ENCODE measurements around the gene BTNL9.
"Not testable (repeated sequence)": the region's sequence is repeated elsewhere in the genome, so short reads cannot be mapped to it uniquely, and the experiment has no call there.

BTNL9 gene

DNA sequence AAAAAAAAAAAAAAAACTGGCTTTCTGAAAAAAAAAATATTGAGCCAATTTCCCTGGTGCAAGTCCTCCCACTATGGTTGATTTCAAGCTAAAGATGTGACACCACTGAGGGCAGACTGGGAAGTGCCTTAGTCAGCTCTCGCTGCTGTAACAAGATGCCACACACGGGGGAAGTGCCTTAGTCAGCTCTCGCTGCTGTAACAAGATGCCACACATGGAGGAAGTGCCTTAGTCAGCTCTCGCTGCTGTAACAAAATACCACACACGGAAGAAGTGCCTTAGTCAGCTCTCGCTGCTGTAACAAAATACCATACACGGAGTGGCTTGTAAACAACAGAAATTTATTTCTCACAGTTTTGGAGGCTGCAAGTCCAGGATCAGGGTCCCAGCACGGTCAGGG, 23.4 kb downstream of the BTNL9 start:
- DNase-seq = no peak

DNA sequence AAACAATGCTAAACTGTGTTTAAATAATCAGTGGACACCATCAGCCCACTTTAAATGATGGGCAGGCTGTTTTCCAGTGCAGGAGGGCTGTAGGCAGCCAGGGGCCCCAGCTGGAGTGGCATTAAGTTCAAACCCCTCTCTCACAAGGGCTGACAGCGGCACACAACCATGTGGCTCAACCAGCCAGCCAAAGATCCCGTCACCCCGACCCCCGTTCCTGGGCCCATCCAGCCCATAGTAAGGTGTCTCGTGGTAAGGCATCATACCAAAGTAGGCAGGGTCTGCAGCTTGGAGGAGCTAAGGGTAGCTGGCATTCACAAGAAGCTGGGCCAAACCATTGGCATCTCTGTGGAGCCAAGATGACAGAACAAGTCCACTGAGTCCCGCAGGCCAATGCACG, 24.9 kb downstream of the BTNL9 start:
- no peak for DNase-seq

DNA sequence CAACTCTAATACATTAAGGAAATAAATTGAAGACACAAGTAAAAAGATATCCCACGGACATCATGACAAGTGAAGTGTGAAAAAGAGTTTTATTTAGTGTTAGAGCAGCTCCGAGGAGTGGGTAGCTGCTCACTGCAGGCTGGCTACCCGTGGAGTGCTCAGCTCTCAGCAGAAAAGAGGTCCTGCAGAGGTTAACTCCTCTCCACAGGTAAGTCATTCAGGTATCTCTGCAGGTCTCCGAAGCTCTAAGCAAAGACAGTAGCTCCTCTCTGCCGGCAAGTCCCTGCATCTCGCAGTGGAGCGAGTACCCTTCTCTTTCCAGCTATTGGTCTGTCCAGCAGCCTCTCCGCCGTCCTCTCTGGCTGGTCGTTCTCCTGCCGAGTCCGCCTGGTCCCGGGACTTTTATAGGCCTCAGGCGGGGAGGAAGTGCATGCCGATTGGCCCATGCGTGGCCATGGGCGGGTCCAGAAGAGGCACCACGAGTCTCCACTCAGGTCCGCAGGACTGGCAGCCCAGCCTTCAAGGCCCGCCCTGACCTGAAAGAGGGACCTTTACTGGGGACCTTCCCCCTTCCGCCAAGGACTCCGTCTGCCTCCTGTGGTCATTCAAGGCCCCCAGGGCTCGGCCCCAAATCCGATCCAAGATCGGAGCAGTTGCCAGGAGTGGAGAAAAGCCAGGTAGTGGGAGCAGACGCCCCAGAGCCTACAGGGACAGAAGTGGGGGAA, 29.9 kb downstream of the BTNL9 start:
- DNase-seq = no peak

DNA sequence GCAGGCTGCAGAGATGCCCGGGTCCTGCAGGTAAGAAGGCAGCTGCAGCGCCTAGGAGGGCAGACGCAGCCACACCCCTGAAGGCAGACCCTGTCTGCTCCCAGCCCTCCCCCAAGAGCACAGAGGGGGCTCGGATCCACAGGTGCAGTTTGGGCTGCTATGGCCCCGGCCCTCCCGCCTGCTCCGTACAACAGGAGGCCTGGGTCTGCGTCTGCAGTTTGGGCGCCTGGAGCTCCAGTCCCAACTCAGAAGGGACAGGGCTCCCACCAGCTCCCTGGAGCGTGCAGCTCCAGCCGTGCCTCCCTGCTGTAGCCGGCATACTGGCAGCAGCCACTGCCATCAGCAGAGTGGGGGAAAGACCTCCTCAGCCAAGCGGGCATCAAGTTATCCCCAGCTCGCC, 30.5 kb downstream of the BTNL9 start:
- DNase-seq = no peak

DNA sequence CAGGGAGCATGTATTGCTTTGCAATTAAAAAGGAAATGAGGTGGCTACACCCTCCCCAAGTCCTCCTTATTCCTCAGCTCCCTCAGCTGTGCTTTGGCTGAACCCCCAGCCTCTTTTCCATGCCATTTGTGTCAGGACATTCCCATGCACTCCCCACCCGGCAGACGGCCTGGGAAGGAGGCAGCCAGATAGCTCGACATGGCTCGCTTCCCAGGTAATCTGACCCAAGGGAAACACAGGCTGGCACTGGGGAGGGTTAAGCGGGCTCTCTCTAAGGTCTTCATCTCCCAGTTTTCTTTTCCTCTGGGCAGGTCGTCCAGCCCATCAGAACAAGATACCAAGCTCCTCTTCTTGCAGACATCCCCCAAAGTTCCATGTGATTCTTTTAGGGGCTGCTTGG, 31.2 kb downstream of the BTNL9 start:
- DNase-seq = no peak

DNA sequence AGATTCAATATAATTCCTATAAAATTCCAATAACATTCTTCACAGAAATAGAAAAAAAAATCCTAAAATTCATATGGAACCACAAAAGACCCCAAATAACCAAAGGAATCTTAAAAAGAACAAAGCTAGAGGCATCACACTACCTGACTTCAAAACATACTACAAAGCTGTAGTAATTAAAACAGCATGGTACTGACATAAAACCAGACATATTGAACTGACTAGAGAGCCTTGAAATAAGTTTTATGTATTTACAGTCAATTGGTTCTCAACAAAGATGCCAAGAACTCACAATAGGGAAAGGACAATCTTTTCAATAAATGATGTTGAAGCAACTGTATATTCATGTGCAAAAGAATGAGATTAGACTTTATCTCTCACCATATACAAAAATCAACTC, 36.9 kb downstream of the BTNL9 start:
- DNase-seq = no peak

DNA sequence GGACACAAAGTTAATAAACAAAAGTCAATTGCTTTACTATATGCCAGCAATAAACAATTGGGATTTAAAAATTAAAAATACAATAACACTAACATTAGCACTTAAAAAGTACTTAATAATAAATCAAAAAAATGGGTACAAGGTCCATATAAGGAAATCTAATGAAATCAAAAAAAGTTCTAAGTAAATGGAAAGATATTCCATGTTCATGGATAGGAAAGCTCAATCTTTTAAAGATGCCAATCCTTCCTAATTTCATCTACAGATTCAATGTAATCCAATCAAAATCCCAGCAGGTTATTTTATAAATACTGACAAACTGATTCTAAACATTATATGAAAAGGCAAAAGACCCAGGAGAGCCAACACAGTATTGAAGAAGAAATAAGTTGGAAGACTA, 41.9 kb downstream of the BTNL9 start:
- no peak for DNase-seq

DNA sequence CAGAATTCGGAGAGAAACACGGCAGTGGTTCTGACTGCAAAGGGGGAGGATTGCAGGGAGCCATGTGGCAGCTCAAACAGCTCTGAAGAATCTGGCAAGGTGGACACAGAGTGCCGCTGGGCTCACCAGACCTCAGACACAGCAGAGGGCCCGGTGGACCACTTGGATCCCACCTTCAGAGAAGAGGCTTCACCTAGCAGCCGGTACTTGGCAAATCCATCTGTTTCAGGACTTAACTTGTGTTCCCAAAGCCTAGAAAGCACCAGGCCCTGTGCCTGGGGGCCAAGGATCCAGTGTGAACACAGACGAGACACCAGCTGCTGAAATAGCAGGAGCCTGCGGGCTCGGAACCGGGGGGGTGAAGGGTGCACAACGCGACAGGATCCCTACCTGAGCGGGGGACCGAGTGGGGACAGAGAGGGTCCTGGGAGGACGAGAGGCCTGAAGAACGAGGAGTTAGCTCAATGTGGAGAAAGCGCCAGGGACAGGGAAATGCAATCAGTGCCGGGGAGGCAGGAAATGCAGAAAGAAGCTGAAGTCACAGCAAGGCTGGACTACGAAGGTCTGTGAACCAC, 44.6 kb downstream of the BTNL9 start:
- DNase-seq = no peak

DNA sequence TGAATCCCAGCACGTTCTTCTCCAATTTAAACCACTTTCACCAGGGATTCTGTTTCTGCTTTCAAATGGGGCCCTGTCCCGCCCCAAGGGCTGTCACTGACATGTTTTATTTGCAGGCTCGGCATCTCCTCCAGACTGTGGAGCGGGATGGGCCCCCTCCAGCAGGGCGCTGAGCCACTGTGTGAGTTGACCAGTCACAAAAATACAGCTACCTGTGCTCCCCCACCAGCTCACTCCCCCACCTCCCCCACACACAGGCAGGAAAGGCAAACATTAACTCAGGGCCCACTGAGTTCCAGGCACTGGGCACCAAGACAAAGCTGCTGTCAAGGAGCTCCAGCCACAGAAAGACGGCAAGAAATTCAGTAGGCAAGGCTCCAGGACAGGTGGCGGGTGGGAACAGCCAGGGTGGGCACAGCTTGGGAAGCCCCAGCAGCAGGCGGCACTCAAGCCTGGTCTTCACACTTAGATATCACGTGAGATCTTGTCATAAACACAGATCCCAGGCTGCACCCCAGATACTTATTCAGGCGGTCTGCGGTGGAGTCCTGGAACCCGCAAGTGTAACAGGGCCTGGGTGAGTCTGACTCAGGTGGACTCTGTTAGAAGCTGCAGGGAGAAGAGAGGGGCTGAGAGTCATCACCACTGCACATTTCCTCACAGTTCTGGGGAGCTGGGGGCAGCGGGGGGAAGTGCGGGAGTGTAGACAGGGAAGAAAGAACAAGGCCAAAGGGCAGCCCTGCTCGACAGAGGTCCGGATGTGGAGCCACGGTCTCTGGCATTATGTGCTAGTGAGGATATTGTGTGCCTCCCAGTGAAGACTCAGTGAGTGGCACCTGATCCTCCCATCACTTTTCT, 46.2 kb downstream of the BTNL9 start:
- no peak for DNase-seq

DNA sequence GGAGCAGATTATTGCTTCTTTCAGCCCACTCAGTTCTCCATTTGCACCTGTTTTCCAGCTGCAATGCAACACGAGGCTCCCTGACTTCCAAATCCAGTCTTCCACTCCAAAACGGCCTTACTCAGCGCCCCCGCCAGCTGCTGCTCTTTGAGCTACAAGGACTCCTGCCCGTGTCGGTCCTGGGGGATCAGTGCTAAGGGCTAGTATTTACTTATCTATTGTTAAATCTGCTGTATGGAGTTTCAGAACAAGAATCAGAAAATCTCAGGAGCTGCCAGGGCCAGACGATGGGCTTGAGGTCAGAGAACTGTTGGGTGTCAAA, 46.8 kb downstream of the BTNL9 start:
- DNase-seq = no peak

DNA sequence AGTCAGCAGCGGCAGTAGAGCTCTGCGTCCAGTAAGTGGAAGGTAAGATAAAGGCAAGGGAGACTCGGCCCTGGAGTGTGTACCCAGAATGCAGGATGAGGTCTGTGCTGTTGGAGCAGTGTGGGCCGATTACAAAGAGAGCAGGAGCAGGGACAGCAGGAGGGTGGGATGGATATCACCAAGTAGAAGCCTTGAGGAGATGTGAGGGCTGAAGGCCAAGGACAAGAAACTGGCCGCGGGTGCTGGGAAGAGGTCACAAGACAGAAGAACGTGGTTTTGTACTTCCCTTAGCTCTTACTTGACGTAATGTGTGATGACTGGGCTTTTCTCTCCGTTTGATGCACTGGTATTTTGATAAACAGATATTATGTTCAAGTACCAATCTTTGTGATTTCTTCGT, 47.2 kb downstream of the BTNL9 start:
- DNase-seq = no peak

DNA sequence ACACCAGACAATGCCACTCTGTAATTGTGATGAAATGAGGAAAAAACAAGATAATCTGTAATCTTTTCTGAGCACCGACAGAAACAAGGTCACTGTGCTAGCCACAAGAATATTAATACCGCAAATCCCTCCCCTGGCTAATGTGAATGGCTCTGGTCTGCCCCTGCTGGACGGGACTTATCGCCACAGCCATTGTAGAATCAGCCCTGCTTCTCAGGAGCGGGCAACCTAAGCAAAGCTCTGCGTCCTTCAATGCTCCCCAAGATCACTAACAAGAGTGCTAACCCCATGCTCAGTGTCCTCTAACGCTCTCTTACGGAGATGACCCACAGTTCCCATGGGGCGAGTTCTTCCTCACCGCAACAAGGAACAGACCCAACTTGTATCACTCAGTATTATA, 48.2 kb downstream of the BTNL9 start:
- DNase-seq = no peak

DNA sequence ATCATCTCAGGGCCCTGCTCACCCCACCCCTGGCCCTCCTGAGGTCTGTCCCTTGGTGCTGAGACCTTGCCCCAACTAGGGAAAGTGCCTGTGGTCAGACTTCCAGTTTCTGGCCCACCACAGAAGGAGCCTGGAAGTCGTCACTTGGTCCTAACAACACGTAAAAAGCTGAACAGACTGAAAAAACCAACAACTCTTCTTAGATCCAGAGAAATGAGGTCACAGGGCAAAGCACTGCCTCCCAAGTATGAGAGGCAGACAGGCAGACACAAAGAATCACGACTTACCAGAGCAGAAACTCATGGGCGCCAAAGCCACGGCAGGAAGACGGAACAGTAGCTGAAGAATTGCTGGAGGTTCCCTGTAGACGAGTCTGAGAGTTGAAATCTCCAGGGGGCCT, 52.4 kb downstream of the BTNL9 start:
- no peak for DNase-seq

DNA sequence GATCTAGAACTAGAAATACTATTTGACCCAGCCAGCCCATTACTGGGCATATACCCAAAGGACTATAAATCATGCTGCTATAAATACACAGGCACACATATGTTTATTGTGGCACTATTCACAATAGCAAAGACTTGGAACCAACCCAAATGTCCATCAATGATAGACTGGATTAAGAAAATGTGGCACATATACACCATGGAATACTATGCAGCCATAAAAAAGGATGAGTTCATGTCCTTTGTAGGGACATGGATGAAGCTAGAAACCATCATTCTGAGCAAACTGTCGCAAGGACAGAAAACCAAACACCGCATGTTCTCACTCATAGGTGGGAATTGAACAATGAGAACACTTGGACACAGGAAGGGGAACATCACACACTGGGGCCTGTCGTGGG, 55.1 kb downstream of the BTNL9 start:
- not testable (repeated sequence) for DNase-seq

DNA sequence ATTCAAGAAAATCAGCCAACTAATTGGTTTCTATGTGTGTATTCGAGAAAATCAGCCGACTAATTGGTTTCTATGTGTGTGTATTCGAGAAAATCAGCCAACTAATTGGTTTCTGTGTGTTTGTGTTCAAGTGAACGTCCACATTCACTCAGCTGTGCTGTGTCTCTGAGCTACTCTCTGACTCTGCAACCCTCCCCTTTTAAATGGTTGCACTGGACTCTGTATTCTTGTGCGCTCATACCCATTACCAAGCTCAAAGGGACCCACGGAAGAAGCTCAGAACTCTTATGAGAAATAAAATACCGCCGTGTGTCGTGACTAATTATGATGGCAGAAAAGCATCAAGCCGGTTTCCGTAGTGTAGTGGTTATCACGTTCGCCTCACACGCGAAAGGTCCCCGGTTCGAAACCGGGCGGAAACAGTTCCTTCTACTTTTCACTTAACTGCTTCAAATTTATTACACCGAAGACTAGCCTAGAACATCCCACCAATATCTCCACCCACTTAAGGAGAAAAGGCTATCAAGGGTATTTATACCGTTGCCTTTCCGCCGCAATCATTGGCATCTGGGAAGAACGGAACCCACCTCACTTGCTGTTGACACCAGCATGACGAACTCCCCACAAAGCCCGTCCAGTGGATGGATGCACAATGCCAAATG, 56.8 kb downstream of the BTNL9 start:
- DNase-seq = not testable (repeated sequence)

DNA sequence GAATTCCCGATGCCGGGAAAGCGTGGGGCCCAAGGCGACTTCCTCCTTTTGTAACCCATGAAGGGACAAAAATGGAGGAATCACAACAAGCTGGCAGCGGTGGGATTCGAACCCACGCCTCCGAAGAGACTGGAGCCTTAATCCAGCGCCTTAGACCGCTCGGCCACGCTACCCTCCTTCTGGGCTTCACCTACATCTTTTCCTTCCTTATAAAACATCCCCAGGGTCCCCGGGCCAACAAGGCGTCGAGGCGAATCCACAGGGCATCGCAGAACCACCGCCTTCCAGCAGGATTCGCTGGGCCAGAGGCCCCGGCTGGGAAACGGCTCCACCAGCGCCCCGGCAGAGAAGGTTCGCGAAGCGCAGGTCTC, 57.3 kb downstream of the BTNL9 start:
- DNase-seq = not testable (repeated sequence)

DNA sequence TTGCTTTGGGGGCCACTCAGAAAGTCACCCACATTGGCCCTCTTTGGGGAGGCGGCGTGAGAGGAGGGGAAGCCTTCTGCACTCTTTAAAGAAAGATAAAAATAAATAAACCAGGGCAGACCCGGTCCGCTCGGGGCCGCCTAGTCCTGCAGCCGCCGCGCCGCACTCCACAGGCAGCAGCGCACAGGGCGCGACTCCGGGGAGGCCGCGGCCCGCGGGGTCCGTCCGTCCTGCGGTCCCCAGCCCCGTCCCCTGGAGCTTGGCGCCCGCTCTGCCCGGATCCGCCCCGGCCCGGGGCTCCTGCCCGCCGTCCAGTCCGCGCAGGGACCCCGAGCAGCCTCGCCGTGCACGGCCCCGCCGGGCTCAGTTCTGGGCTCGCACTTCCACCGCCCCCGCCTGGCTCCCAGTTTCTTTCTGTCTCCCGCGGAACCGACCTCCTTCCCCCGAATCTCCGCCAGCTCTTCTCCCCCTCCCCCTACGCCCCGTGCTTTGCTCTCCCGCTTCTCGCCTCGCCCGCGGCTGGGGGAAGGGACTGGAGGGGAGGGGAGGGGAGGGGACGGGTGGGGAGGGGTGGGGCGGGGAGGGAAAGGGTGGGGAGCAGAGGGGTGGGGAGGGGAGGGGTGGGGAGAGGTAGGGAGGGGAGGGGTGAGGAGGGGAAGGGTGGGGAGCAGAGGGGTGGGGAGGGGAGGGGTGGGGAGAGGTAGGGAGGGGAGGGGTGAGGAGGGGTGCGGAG, 57.9 kb downstream of the BTNL9 start:
- not testable (repeated sequence) for DNase-seq

DNA sequence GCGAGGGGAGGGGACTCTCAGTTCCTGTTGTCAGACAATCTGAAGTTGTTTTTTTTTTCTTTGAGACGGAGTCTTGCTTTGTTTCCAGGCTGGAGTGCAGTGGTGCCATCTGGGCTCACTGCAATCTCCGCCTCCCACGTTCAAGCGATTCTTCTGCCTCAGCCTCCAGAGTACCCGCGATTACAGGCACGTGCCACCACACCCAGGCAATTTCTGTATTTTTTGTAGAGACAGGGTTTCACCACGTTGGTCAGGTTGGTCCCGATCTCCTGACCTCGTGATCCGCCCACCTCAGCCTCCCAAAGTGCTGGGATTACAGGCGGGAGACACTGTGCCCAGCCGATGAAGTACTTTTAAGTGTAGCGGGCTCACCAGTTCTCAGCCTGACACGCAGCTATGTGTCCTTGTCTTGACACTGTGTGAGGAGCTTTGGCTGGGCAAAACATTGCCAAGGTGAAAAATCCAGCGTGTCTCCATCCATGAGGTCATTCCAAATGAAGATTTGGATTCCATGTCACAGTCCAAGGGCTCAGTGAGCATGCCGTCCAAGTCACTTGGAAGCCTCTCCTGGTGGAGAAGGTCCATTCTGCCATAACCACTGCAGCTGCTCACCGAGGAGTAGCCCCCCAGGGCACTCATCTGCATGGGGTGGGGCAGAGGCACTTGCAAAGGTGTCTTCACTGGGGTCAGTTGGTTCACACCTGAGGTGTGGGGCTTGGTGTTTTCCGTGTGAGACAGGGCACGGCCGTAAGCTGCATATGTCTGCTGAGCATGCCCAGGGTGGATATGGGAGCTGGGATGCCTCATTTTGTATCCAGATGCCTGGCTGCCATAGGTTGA, 58.9 kb downstream of the BTNL9 start:
- DNase-seq = no peak

DNA sequence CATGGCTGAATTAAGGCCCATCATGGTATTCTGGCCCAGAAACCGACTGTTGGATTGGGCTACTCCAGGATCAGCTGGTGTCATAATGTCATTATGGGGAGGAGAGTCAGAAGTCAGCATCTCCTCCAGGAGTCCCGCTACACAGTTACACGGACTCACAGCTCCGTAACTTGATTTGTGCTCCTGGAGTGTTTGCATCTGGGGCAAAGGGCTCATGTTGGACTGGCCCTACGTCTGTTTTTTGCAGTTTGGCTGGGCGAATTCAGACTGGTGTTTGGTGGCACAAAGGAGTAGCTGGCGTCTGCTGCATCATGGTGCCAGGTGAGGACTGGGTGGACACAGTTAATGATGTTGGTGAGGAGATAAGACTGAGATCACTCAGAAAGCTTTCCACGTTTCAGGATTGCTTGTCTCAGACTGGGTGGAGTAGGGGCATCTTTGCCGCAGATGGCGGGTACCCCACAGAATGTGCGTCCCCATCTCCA, 59.6 kb downstream of the BTNL9 start:
- DNase-seq = no peak

DNA sequence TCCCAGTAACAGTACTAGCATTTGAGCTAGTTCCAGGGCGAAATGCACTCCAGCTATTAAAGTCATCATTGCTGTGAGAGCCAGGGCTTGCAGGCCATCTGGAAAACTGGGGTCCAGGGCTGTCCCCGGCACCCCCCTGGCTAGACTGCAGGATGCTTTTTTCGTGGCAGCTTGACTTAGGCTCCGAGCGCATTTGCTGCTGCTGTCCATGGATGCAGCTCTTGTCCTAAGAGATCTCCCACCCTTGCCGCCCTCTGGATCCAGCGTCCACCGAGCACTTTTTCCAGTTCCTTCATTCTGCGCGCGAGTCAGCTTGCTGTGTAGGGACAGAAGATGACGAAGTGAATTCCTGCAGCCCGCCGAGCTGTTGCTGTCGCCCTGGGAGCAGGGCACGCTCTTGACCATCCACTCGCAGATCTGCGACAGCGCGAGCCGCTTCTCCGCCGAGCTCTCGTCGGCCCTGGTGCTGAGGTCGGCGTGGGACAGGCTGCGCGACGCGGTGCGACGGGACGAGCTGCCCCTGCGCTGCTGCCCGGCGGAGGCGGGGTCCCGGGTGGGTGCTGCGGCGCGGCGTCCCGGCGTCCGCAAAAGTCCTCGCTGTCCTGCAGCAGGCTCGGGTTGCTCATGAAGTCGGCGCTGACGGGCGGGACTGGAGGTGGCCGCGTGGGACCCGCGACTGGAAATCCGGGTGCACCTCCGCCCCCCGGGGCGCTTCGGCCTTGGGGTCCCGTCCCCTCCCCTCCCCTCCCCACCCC, 60.2 kb downstream of the BTNL9 start:
- no peak for DNase-seq

DNA sequence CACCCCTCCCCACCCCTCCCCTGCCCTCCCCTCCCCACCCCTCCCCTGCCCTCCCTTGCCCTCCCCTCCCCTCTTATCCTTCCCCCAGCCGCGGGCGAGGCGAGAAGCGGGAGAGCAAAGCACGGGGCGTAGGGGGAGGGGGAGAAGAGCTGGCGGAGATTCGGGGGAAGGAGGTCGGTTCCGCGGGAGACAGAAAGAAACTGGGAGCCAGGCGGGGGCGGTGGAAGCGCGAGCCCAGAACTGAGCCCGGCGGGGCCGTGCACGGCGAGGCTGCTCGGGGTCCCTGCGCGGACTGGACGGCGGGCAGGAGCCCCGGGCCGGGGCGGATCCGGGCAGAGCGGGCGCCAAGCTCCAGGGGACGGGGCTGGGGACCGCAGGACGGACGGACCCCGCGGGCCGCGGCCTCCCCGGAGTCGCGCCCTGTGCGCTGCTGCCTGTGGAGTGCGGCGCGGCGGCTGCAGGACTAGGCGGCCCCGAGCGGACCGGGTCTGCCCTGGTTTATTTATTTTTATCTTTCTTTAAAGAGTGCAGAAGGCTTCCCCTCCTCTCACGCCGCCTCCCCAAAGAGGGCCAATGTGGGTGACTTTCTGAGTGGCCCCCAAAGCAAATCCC, 61.1 kb downstream of the BTNL9 start:
- not testable (repeated sequence) for DNase-seq
